ENCODE data around the gene PIK3R3.
A peak's percentile ranks its signal among the peaks of the same experiment; 100 is the strongest.
"Not testable (repeated sequence)": the region's sequence is repeated elsewhere in the genome, so short reads cannot be mapped to it uniquely, and the experiment has no call there.

The PIK3R3 gene

DNA sequence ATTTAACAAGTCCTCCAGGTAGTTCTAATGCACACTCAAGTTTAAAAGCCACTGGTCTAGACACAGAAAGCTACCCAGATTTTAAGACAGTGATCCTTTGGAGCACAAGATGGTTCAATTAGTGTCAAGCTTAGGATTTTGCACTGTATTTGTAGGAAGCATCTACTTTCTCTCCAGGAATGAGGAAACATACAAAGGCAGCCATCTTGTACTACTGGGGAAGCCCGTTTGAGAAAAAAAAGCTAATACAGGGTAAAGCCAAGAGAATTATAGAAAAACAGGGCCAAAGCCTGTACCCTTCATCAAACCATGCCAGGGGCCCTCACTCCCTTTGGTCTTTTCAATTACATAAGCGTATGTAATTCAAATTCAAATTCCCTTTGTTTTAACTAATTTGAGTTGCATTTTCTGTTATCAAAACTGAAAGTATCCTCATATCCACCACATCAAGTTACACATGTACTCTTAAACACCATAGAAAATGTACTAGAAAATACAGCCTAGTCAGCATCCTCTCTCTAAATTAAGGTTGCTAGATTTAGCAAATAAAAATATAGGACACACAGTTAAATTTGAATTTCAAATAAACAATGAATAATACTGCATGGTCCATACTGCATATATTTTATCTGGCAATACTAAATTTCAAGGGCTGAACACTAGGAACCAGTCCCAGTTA lies 17.4 kb downstream of the PIK3R3 start:
- FAIRE-seq (peak; percentile 78), DNase-seq (ENCODE audit: insufficient read length, low spot score) (no peak)

DNA sequence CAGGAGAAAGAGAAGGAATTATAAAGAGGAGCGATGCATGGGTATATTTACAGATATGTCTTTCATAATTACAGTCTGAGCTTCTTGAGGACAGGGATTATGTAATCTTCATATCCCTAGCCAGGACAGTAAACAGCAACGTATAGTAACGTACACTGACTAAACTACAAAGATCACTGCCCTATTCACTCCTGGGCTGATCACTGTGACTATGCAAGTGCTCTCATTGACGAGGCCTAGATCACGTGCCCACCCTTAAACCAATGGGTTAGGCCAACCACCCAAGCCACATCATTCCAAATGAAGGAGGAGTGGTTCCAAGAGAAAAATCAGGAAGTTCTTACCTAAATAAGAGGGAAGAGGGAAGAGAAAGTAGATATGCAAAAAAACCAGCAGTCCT lies 18.5 kb downstream of the PIK3R3 start:
- DNase-seq (ENCODE audit: insufficient read length, low spot score) (no peak), FAIRE-seq (no peak)

DNA sequence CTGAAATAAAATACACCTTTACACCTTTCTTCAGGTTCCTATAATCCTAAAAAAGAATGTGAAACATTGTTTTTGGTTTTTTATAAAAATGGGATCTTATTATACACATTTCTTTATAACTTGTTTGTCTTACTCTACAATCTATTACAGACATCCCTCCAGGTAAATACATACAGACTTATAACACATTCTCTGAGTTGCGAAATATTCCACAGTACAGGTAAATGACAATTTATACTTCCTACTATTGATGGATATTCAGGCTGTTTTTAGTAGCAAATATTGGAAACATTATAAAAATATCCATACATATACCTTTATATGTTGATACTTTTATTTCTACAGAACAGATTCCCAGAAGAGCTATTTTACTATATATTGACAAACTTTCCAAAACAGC lies 20.3 kb downstream of the PIK3R3 start:
- DNase-seq (ENCODE audit: insufficient read length, low spot score) (no peak), FAIRE-seq (no peak)

DNA sequence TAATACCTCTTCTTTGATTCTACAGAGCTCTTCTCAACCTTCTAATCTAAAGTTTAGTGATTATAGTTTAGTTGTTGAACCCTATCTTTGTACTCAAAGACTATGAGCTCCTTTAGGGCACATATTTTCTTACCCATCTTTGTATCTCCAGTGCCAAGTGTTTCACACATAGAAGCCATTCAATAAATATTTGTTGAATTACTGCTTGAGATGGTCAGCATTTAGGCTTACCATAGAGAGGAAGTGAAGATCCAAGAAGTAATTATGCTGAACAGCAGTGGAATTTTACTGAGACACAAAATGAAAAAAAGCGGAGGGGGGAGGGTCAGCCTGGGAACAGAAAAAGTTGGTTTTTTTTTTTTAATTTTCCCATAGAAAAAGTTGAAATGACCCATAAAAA lies 21.9 kb downstream of the PIK3R3 start:
- no peak for DNase-seq (ENCODE audit: insufficient read length, low spot score)
- peak; percentile 78 for FAIRE-seq

DNA sequence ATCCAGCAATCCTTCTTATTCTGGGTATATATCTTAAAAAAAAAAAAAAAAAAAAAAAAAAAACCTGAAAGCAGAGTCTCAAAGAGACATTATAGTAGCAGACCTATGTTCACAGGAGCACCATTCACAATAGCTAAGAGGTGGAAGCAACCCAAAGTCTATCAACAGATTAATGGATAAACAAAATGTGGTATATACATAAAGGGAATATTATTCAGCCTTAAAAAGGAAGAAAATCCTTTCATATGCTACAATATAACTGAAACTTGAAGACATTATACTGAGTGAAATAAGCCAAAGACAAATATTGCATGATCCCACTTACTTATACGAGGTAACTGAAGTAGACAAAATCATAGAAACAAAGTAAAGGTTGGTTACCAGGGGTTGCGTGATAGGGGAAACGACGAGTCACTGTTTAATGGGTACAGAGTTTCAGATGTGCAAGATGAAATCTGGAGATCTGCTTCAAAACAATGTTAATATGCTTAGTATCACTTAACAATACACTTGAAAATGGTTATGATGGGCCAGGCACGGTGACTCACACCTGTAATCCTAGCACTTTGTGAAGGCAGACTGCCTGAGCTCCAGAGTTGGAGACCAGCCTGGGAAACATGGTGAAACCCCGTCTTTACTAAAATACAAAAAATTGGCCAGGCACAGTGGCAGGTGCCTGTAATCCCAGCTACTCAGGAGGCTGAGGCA lies 29.5 kb downstream of the PIK3R3 start:
- FAIRE-seq (no peak), DNase-seq (ENCODE audit: insufficient read length, low spot score) (no peak)

DNA sequence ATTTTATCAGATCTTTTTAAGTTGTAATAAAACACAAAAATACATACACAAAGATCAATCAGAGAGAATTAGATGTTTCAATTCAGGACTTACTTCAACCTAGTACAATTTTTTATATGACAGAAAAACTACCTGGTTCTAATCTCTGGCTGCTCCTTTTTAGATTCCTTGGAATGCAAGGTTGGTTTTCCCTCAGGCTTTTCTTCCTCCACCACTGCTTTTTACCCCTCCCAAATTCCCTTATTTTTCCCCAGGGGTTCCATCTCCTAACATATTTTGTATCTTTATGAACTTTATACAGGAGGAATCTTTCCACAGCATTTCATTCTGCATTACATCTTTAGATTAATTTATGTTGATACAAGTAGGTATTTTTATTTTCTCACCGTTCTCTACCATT lies 33.2 kb downstream of the PIK3R3 start:
- no peak for DNase-seq (ENCODE audit: insufficient read length, low spot score)
- FAIRE-seq: no peak

DNA sequence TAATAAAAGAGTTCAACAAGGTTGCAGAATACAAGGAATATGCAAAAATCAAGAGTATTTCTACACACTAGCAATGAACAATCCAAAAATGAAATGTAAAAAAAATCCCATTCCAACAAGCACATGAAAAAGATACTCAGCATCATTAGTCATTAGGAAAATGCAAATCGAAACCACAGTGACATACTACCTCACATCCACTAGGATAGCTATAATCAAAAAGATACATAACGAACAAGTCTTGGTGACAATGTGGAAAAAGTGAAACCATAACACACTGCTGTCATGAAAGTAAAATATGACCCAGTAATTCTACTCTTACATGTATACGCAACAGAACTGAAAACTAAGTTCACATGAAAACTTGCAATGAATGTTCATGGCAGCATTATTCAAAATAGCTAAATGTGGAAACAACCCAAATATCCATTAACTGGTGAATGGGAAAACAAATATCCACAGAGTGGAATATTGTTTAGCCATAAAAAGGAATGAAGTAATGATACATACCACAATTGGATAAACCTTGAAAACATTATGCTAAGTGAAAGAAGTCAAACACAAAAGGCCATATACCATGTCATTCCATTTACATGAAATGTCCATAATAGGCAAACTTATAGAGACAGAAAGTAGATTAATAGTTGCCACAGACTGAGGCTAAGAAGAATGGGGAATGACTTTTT lies 34.3 kb downstream of the PIK3R3 start:
- peak; percentile 76 for FAIRE-seq
- DNase-seq (ENCODE audit: insufficient read length, low spot score): no peak

DNA sequence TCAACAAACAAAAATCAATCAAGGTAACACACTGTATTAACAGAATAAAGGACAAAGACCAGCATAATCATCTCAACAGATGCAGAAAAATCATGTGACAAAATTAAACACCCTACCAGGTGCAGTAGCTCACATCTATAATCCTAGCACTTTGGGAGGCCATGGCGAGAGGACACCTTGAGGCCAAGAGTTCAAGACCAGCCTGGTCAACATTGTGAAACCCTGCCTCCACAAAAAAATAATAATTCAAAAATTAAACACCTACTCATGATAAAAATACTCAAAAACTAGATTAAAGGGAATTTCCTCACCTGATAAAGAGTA lies 35.3 kb downstream of the PIK3R3 start:
- no peak for DNase-seq (ENCODE audit: insufficient read length, low spot score)
- FAIRE-seq: no peak

DNA sequence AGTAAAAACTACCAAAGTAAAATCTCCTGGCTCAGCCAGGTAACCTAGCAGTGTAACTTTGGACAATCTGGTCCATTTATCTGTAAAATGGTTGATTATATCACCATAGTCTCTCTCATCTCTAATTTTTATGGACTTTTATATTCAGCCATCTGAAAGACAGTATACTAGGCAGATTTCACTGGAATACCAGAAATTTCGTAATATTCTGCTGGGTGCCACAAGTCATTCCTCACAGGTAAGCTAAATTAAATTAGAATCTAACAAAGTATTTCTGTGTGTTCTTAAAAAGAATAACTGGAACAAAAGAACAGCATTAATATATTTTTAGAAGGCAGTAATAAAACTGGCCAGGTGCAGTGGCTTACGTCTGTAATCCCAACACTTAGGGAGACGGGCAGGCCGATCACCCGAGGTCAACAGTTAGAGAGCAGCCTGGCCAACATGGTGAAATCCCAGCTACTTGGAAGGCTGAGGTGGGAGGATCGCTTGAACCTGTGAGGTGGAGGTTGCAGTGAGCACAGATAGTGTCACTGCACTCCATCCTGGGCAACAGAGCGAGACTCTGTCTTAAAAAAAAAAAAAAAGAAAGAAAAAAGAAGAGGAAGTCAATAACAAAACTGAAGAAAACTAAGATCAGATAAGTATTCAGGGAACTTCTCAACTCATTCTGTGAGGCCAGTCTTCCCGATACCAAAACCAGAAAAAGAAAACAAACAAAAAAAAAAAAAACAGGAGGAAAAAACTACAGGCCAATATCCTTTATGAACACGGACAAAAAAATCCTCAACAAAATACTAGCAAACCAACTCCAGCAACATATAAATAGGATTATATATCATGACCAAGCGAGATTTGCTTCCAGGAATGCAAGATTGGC lies 35.9 kb downstream of the PIK3R3 start:
- DNase-seq (ENCODE audit: insufficient read length, low spot score): no peak
- peak; percentile 44 for FAIRE-seq

DNA sequence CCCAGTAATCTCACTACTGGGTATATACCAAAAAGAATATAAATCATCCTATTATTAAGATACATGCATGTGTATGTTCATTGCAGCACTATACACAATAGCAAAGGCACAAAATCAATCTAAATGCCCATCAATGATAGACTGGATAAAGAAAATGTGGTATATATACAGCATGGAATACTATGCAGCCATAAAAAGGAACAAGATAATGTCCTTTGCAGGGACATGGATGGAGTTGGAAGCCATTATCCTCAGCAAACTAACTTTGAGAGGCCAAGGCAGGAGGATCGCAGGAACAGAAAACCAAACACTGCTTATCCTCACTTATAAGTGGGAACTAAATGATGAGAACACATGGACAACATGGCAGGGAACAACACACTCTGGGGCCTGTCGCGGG lies 37.3 kb downstream of the PIK3R3 start:
- not testable (repeated sequence) for DNase-seq (ENCODE audit: insufficient read length, low spot score)

DNA sequence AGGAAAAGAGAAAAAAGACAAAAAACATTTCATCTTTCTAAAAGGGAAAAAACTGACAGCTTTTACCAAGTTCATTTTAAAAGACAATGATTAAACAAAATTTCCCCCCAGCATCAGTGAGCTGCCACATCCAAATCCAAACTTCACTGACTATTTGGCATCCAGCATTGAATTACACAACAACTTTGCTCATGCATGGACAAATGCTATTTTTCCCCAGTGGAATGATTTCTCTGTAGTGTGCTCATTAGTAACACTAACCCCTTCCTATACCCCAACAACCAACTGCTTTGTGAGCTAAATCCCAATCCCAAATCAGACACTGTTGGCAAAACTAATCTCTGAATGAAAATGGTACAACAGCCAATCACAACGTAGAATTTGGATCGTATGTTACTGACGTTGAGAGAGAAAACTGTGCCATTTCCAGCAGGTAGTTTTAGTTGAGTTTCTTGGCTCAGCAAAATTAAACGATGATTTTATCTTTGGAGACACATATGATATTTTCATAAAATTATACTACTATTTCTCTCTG lies 37.9 kb downstream of the PIK3R3 start:
- FAIRE-seq (no peak), DNase-seq (ENCODE audit: insufficient read length, low spot score) (no peak)

More for the DNA sequence above, 37.3 kb downstream of the PIK3R3 start:
- not testable (repeated sequence) for FAIRE-seq

DNA sequence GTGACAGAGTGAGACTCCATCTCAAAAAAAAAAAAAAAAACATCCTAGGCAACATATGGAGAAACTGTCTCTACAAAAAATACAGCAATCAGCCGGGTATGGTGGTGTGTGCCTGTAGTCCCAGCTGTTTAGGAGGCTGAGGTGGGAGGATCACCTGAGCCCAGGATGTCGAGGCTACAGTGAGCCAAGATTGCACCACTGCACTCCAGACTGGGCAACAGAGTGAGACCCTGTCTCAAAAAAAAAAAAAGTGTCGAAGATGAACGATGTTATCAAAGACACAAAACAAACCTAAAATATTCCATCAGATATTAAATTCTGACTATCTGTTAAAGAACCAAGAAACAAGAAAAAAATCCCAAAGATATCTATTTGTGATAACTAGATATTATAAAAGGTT lies 38.6 kb downstream of the PIK3R3 start:
- not testable (repeated sequence) for DNase-seq (ENCODE audit: insufficient read length, low spot score)
- FAIRE-seq: peak; percentile 4

DNA sequence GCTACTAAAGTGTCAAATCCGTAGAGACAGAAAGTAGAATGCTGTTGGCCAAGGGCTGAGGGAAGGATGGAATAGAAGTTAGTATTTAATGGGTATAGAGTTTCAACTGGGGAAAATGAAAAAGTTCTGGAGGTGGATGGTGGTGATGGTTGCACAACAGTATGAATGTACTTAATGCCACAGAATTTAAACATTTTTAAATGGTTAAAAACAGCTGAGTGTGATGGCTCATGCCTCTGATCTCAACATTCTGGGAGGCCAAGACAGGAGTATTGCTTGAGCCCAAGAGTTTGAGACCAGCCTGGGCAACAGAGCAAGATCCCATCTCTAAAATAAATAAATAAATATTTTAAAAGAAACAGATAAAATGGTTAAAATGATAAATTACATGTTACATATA lies 44.5 kb downstream of the PIK3R3 start:
- DNase-seq (ENCODE audit: insufficient read length, low spot score) (no peak), FAIRE-seq (no peak)

DNA sequence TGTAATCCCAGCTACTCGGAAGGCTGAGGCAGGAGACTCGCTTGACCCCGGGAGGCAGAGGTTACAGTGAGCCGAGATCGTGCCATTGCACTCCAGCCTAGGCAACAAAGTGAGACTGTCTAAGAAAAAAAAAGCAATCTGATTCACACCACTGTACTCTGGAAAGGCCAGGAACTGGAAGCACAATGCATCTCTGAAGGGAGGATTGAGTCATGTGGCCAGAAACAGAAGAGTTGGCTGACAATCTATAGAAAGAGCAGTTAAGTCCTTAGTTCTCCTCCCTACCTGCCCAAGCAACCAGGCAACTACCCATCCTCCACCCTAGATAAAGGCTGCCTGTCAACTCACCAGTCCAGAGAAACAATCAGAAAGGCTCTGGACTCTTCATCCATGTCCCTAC lies 45.9 kb downstream of the PIK3R3 start:
- FAIRE-seq (no peak), DNase-seq (ENCODE audit: insufficient read length, low spot score) (no peak)

DNA sequence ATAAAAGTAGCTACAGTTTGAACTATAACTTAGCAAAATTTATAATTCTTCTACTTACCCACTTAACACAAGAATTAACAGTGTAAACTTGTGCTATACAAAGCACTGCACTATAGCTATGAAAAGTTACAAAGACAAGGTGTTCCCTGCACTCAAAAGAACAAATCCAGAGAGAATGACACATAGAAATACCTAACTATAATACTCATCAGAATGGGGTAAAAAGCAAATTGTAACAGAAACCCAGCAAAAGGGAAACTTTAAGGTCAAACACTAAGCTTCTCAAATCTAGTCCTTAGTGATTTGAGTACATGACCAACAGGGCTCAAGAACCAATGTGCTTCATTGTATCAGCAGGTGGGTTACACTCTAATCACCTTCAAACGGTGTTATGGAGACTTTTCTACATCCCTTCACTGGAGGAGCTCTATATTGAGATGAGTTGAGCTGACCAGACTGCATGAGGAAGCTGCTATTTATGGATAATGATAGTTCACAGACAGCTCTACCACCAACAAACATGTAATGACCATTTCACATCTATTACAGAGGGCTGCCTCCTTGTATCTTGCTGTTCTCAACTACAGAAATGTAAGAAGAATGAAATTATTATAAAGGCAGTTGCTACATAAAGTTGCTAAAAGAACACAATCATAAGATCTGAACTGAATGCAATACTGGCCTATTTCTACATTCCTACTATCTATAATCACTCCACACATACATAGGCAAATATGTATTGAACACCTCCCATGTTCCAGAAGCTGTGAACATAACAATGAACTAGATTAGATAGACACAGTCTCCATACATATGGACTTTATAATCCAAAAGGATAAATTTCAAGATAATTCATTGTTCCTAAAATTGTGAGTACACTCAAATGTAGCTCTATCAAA lies 47.6 kb downstream of the PIK3R3 start:
- DNase-seq (ENCODE audit: insufficient read length, low spot score): no peak
- FAIRE-seq: peak; percentile 56

DNA sequence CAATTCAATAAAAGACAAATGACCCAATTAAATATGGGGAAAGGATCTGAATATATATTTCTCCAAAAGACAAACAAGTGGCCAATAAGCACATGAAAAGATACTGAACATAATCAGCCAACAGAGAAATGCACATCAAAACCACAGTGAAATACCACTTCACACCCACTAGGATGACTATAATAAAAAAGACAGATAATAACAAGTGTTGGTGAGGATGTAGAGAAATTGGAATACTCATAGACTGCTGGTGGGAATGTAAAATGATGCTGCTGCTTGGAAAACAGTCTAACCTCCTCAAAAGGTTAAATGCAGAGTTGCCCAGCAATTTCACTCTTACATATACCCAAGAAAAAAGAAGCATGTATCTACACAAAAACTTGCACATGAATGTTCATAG lies 48.9 kb downstream of the PIK3R3 start:
- no peak for DNase-seq (ENCODE audit: insufficient read length, low spot score)
- FAIRE-seq: no peak

DNA sequence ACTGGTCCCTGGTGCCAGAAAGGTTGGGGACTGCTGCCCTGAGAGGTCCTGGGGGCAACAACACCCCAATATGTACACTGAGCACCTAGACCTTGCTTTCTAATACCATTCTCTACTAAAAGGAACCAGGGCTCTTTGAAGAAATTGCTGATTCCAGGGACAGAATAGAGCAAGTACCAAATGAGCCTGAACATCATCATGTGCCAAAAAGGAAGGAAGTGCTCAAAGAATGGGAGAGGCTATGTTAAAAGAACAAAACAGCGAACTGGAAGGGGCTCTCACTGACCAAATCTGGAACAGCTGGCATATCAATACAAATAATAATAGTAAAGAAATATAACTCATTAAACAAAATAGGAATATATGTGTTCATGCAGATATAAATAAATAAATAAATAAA lies 50.8 kb downstream of the PIK3R3 start:
- FAIRE-seq (no peak), DNase-seq (ENCODE audit: insufficient read length, low spot score) (no peak)

DNA sequence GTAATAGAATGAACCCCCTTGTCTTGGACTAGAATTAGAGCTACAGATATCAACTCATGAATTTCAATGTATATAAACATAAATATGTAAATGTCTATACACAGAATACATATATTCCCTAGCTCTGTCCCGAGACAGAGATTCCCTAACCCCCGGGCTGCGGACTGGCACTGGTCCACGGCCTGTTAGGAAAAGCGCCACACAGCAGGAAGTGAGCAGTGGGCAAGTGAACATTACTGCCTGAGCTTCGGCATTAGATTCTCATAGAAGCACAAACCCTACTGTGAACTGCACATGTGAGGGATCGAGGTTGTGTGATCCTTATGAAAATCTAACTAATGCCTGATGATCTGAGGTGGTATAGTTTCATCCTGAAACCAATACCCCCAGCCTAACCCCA lies 51.2 kb downstream of the PIK3R3 start:
- FAIRE-seq (no peak), DNase-seq (ENCODE audit: insufficient read length, low spot score) (no peak)

DNA sequence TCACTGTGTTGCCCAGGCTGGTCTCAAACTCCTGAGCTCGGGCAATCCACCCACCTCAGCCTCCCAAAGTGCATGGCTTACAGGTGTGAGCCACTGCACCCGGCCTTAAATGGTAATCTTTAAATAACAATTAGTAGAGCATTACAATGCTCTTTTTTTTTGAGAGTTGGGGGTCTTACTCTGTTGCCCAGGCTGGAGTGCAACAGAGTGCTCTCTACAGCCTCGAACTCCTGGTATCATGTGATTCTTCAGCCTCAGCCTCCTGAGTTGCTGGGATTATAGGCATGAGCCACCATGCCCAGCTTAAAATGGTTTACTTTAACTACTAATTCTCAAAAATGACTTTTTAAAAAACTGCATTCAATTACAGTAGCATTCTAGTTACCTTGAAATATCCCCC lies 52.2 kb downstream of the PIK3R3 start:
- DNase-seq (ENCODE audit: insufficient read length, low spot score) (no peak), FAIRE-seq (peak; percentile 37)

DNA sequence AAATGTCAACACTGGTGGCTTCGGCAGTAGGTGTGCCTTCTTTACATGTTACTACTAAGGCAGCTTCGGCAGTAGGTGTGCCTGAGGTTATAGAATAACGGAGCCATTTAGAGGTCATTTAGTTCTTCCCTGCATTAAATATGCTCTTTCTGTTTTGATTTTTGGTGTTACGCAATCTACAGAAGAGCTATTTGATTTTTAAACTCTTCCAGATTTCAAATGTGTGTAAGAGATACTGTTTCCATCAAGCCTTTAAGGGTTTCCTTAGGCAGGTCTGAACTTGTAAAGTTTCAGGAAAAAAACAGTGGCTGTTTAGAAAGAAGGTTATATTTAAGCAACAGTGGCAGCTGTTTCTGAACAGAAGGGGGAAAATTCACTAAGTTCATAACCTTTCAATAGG lies 54.8 kb downstream of the PIK3R3 start:
- DNase-seq (ENCODE audit: insufficient read length, low spot score) (no peak), FAIRE-seq (peak; percentile 69)

Data from GM19239 (cell line).